ENCODE data around the gene COPS7A. TPM values are rescaled to one million over a fixed set of nuclear protein-coding genes. Genes with fewer than 3 reads are reported as not detected.
"Not testable (repeated sequence)": the region's sequence is repeated elsewhere in the genome, so short reads cannot be mapped to it uniquely, and the experiment has no call there.

The COPS7A gene
- polyA plus RNA-seq, 1 donor = 61.9 TPM

DNA sequence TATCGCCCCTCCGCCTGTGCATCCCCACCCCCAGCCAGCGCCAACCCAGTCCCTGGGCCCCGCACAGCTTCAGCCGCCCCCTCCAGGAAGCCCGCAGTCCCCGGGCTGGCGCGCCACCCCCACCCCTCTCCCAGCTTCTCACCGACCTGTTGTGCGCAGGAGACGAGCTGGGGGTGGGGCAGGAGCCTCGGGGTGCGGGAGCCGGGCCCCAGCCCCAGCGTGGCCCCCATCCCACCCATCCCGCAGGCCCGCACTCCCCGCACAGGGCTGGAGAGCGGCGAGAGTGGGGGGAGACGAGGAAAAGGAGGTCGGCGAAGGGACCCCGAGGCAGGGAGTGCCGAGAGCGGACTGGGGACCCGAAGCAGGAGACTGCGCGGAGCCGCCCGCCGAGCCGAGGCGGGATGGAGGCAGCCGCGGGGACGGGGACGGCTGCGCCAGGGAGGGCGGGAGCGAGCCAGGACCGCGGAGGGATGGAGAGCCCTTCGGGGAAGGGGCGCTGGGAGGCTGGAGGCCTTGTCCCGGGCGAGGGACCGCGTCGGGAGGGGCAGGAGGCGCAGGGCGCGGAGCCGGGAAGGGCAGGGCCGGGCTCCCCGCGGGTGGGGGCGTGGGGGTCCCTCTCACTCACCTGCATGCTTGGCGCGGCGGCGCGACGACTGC is 23.7 kb upstream of the COPS7A start:
- no peak for DNase-seq

DNA sequence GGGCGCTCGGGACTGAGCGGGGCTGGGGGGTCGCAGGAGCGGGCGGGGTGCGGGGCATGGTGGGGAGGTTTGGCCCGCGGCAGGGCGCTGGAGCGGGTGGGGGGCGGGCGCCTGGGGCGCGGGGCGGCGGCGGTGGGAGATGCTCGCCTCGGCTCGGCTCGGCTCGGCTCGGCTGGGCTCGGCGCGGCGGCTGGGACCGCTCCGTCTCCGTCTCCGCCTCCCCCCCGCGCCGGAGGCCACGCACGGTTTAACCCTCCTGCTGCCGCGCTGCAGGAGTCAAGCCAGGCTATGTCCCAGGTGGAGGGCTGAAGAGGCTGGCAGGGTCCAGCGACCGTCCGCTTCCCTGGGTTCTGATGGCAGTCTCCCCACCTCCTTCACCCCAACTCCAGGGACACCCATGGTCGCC is 23.2 kb upstream of the COPS7A start, which contains the start of gene PIANP:
TSS of gene PIANP (minus strand) at position 170 of the 406 bp plus-strand sequence. CDS start 2,754 bp downstream, outside the sequence.
- DNase-seq = peak; percentile 71

DNA sequence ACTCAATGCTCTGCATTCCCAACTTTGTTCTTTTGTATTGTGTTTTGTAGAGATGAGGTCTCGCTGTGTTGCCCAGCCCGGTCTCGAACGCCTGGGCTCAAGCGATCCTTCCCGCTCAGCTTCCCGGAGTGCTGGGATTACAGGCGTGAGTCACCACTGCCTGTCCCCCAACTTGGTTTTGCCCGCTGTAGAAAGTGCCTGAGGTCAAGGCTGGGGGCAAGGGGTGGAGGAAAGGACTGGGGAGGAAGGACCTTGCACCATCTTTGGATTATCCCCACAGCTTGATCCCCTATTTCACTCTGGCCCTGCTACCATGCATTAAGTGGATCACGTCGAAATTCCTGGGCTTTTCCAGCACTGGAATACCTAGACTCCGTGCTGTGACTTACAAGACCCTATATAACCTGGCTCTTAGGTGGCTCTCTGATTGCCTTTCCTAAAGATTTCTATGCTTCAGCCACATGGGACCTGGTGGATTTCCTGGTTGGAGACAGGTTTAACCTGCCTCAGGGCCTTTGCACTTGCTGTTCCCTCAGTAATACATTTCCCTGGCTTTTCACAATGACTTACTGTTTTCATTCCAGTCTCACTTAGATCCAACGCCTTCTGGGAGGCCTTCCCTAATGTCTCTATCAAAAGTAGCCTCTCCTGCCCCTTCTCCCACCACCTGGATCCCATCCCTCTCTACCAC is 22.6 kb upstream of the COPS7A start:
- DNase-seq = no peak

DNA sequence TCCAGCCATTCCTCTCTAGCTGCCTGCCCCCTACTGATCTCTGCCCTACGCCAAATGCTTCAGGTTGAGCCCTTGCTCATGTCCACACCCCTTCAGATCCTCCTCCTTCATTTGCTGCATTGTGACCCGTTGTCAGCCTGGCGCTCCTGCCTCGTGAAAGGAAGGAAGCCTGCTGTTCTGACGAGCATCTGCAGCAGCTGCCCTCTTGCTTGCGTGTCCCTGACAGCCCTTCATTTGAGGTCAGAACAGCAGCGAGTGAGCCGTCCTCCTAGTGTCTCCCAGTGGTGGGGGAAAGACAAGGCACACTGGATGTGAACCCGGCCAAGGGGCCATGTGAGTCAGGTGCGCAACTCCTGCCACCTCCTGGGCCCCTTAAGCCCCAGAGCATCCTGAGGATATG is 20.2 kb upstream of the COPS7A start:
- no peak for DNase-seq

DNA sequence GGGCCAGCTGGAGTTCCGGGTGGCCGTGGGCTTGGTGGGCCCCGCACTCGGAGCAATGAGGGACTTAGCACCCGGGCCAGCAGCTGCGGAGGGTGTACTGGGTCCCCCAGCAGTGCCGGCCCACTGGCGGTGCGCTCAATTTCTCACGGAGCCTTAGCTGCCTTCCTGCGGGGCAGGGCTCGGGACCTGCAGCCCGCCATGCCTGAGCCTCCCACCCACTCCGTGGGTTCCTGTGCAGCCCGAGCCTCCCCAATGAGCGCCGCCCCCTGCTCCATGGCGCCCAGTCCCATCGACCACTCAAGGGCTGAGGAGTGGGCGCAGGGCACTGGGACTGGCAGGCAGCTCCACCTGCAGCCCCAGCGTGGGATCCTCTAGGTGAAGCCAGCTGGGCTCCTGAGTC is 15.5 kb upstream of the COPS7A start:
- DNase-seq = not testable (repeated sequence)

DNA sequence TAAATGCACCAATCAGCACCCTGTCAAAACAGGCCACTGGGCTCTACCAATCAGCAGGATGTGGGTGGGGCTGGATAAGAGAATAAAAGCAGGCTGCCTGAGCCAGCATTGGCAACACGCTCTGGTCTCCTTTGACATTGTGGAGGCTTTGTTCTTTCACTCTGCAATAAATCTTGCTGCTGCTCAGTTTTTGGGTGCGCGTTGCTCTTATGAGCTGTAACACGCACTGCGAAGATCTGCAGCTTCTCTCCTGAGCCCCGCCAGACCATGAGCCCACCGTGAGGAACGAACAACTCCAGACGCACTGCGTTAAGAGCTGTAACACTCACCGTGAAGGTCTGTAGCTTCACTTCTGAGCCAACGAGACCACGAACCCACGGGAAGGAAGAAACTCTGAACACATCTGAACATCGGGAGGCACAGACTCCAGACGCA is 14.9 kb upstream of the COPS7A start:
- no peak for DNase-seq

DNA sequence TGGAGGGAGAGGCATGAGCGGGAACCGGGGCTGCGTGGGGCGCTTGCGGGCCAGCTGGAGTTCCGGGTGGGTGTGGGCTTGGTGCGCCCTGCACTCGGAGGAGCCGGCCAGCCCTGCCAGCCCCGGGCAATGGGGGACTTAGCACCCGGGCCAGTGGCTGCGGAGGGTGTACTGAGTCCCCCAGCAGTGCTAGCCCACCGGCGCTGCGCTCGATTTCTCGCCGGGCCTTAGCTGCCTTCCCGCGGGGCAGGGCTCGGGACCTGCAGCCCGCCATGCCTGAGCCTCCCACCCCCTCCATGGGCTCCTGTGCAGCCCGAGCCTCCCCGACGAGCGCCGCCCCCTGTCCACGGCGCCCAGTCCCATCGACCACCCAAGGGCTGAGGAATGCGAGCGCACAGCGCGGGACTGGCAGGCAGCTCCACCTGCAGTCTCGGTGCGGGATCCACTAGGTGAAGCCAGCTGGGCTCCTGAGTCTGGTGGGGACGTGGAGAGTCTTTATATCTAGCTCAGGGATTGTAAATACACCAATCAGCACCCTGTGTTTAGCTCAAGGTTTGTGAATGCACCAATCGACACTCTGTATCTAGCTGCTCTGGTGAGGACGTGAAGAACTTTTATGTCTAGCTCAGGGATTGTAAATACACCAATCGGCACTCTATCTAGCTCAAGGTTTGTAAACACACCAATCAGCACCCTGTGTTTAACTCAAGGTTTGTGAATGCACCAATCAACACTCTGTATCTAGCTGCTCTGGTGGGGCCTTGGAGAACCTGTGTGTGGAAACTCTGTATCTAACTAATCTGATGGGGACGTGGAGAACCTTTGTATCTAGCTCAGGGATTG is 7.6 kb upstream of the COPS7A start:
- DNase-seq = not testable (repeated sequence)

DNA sequence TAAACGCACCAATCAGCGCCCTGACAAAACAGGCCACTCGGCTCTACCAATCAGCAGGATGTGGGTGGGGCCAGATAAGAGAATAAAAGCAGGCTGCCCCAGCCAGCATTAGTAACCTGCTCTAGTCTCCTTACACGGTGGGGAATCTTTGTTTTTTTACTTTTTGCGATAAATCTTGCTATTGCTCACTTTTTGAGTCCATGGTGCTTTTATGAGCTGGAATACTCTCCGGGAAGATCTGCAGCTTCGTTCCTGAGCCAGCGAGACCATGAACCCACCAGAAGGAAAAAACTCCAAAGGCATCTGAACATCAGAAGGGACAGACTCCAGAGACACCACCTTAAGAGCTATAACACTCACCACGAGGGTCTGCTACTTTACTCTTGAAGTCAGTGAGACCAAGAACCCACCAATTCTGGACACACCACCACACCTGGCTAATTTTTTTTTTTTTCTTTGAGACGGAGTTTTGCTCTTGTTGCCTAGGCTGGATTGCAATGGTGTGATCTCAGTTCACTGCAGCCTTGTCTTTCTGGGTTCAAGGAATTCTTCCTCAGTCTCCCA is 6.9 kb upstream of the COPS7A start:
- no peak for DNase-seq

DNA sequence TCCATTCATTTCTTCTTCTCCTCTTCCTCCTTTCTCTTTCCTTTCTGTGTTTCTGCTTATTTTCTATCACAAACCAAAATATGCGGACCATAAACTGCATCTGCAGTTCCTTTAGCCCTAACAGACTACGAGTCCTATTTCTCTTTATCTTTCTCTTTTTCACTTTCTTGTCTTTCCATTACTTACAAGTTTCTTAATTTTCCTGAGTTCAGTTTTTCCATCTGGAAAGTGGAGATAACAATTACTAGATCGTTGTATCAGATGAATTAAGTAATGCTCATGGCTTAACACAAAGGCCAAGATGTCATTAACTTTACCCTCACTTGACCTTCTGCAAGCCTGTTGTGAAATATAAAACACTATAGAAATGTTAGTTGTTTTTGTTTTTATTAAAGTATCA is 983 bp upstream of the COPS7A start:
- no peak for DNase-seq

DNA sequence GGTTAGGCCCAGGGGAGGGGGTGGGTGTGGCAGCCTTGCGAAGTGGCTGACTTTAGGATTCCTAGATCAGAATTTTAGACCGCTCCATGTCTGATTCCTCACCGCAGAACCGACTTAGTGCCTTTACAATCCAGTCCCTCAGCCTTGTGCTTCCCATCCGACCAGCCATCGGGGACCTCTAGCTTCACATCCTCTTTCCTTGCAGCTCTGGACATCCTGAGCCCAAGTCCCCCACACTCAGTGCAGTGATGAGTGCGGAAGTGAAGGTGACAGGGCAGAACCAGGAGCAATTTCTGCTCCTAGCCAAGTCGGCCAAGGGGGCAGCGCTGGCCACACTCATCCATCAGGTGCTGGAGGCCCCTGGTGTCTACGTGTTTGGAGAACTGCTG is 557 bp downstream of the COPS7A start:
- no peak for DNase-seq

DNA sequence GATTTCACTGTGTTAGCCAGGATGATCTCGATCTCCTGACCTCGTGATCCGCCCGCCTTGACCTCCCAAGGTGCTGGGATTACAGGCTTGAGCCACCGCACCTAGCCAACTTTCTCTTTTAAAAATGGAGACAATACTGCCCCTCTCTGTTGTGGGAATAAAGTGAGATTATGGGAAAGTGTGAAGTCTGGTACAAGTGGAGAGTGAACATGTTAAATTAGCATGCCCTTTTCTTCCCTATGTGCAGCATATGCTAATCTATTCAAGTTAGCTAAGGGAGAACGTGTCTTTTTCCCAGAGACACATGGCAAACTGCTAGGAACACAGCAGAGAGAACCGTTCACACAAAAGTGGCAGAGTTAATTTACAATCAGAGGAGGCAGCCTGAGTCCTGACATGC is 1.5 kb downstream of the COPS7A start:
- DNase-seq = no peak

DNA sequence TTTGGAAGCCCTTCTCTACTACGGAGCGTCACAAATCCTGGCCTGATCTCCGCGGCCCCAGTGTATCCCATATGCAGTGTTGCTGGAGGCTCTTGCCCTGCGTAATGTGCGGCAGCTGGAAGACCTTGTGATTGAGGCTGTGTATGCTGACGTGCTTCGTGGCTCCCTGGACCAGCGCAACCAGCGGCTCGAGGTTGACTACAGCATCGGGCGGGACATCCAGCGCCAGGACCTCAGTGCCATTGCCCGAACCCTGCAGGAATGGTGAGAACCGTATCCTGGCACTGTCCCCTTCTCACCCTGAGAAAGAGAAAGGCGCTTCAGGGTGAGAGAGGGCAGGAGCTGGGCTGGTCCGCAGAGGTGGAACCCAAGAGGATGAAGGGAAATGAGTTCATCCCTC is 5.3 kb downstream of the COPS7A start:
- no peak for DNase-seq

DNA sequence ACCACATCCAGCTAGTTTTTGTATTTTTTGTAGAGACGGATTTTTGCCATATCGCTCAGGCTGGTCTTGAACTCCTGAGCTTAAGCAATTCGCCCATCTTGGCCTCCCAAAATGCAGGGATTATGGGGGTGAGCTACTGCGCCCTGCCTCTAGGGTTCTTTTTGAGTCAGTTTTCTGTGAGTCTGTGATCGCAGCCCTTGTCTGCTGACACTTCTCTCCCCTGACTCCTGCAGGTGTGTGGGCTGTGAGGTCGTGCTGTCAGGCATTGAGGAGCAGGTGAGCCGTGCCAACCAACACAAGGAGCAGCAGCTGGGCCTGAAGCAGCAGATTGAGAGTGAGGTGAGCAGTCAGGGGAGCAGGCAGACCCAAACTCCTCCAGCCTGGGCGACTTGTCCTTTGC is 6.3 kb downstream of the COPS7A start:
- DNase-seq = no peak

DNA sequence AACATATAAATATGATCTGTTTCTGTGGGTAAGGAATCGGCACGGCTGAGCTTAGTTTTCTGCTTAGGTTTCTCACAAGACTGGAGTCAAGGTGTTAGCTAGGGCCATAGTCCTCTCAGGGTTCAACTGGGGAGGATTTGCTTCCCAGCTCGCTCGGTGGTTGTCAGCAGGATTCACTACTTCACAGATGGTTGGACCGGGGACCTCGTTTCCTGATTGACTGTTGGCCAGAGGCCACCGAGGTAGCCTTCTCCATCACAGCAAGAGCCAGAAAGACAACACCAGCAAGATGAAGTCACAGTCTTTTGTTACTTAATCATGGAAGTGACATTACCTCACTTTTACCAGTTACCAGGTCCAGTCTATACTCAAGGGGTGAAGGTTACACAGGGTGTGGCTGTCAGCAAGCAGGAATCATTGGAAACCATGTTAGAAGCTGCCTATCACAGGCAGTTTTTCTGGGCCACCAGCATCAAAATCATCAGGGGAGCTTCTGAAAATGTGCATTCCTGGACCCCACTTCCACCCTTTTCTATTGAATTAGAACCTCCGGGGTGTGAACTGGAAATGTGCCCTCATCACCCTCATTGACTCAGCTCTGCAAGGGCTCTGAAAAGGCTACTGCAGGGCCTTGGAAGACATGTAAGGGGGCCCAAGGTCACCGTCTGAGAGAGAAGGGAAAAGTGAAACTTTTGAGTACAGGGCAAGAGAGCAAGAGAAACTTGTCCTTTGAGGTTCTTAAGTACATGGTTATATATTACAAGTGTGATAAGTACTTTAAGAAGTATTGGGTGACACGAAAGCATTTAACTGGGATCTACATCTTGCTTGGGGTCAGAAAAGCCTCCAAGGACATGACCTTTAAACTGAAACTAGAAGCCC is 10.9 kb downstream of the COPS7A start:
- DNase-seq = no peak

DNA sequence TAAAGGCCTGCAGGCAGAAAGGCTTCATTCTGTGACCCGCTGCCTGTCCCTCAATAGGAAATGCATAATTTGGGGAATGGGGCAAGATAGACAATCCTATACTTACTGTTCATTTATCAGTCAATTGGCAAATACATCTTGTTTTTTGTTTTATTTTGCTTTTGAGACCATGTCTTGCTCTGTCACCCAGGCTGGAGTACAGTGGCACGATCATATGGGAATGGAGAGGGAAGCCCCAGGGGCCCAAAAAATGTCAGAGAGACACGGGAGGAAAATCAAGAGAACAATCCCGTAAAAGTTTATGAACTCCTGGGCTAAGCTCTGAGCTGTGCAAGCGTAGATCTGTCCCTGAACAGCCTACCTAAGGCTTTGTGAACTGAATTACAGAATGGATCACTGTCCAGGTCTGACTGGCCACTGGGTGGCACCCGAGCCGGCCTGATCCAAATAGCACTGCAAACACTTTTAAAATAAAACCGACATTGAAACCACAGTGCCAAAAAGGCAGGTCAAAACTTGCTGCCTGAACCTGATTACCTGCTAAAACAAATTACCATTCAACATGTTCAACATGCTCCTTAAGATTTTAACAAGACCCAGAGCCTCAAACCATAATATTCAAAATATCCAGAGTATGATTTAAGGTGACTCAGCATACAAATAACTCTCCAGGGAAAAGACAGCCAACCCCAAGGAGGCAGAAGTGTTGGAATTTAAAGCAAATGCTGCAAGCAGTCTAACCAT is 11.8 kb downstream of the COPS7A start:
- peak; percentile 48 for DNase-seq

DNA sequence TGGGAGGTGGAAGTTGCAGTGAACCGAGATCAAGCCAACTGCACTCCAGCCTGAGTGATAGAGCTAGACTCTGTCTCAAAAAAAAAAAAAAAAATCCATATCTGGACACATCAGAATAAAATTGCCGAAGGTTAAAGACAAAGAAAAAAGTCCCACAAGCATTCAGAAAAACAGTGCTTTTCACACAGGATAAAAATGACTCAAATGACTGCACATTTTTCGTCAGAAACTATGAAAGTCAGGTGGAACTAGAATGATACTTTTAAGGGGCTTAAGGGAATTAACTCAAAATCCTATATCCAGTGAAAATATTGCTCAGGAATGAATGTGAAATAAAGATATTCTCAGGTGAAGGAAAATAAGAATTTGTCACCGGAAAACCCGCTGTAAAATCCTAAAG is 12.9 kb downstream of the COPS7A start:
- no peak for DNase-seq

DNA sequence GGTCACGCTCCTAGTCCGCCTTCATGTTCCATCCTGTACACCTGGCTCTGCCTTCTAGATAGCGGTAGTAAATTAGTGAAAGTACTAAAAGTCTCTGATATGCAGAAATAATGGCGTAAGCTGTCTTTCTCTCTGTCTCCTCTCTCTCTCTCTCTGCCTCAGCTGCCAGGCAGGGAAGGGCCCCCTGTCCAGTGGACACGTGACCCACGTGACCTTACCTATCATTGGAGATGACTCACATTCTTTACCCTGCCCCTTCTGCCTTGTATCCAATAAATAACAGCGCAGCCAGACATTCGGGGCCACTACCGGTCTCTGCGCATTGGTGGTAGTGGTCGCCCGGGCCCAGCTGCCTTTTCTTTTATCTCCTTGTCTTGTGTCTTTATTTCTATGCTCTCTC is 18.2 kb downstream of the COPS7A start:
- DNase-seq = not testable (repeated sequence)

DNA sequence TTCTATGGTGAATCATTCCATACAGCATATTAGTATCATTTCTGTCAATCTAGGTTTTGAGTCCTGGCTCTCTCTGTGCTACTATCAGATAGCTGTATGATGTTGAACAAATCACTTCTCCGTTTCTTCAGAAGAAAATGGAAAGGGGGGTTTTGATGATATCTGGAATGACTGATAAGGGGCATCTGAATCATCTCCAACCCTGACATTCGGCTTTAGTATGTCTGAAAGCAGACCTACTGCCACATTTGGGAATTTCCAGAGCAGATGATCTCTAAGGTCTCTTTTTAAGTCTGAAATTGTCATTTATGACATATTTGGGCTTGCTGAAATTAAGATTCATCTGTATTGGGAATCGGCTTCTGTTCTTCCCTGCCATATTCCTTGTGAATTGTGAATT is 19.0 kb downstream of the COPS7A start:
- no peak for DNase-seq

DNA sequence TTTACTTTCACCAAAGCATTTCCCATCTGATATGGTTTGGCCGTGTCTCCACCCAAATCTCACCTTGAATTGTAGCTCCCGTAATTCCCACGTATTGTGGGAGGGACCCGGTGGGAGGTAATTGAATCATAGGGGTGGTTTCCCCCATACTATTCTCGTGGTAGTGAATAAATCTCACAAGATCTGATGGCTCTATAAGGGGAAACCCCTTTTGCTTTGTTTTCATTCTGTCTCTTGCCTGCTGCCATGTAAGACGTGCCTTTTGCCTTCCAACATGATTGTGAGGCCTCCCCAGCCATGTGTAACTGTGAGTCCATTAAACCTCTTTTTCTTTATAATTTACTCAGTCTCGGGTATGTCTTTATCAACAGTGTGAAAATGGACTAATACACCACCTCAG is 19.5 kb downstream of the COPS7A start:
- not testable (repeated sequence) for DNase-seq

DNA sequence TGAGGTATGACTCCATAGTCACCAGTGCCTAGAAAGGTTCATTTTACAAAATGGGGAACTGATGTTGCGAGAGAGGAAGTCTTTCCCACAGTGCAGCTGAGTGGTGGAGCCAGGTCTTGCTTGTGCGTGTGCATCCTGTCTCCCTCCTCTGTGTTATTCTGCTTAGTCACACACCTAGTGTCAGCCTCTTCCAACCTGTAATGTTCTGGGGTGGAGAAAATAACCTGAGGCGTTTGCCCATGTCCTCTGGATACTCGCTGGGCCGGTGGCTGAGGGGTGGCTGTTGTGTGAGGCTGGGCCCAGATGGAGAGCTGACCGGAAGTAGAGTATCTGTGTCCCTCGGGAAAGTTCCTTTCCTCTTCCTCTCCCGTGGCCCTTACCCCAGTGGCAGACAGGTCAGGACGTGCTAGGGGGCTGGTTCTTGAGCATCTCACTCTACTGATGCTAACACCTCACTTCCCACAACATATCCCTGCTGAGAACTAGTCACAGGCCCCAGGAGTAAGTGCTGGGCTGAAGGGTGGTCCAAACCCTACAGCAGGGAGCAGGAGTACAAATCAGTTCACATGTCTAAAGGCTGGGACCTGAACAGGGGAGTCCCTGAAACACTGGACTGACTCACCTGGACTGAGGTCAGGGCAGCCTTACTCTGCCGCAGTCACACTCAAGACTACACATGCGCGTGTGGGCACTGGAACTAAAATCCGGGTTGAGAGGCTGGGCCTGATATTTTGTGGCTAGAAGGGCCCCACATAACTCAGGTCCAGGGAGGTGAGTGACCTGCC is 22.1 kb downstream of the COPS7A start:
- DNase-seq = no peak

Measured in left kidney (tissue), 2 donors.